ENCODE measurements around the gene BATF. TPM values are rescaled to one million over a fixed set of nuclear protein-coding genes. Genes with fewer than 3 reads are reported as not detected.

BATF gene
- polyA plus RNA-seq, 1 donor from 2014 or later, result not detected

DNA sequence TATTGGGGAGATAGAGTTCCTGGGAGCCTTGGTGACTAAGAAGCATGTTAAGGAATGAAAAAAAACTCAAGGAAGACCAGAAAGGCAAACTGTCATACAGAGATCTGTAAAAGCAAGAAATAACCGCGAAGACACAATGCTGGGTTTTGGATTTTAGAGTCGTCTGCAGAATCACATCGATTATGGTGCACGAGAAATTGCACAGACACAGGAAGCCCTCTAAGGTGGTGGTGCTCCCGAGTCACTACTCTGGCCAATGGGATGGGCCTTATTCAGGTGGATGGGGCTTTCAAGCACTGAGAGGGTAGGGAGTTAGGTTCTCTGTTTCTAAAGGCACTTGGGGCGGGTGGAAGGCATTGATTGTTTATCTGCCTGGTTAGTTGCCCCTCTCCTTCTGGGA lies 45.9 kb downstream of the BATF start:
- H3K9me2 ChIP-seq (ENCODE audit: insufficient read depth, low read length), result no peaks in the 10 kb centered on the region
- H3K27me3 ChIP-seq (ENCODE audit: insufficient read depth, low read depth, low read length), result no peaks in the 10 kb centered on the region
- H3K9ac ChIP-seq (ENCODE audit: low read length), result no peak overlapping the region
- TF ChIP-seq, protein P1, sequence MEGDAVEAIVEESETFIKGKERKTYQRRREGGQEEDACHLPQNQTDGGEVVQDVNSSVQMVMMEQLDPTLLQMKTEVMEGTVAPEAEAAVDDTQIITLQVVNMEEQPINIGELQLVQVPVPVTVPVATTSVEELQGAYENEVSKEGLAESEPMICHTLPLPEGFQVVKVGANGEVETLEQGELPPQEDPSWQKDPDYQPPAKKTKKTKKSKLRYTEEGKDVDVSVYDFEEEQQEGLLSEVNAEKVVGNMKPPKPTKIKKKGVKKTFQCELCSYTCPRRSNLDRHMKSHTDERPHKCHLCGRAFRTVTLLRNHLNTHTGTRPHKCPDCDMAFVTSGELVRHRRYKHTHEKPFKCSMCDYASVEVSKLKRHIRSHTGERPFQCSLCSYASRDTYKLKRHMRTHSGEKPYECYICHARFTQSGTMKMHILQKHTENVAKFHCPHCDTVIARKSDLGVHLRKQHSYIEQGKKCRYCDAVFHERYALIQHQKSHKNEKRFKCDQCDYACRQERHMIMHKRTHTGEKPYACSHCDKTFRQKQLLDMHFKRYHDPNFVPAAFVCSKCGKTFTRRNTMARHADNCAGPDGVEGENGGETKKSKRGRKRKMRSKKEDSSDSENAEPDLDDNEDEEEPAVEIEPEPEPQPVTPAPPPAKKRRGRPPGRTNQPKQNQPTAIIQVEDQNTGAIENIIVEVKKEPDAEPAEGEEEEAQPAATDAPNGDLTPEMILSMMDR (IDR thresholded peaks at IDR 0.05; ENCODE audit: poor library complexity, severe bottlenecking), result no peak
- no peak for TF ChIP-seq TAF1 (IDR thresholded peaks at IDR 0.05; ENCODE audit: low read depth)
- TF ChIP-seq EP300 (conservative IDR thresholded peaks at IDR 0.05; ENCODE audit: poor library complexity, severe bottlenecking), result no peak
- no peak for TF ChIP-seq SMC3 (conservative IDR thresholded peaks at IDR 0.05; ENCODE audit: poor library complexity)
- TF ChIP-seq POLR2AphosphoS5 (IDR thresholded peaks at IDR 0.05), result no peak
- no peak for TF ChIP-seq RAD21 (conservative IDR thresholded peaks at IDR 0.05)
- TF ChIP-seq EZH2 (IDR thresholded peaks at IDR 0.05; ENCODE audit: borderline replicate concordance, insufficient read depth, low read length, poor library complexity, severe bottlenecking), result no peak
- no peak for TF ChIP-seq MXI1 (conservative IDR thresholded peaks at IDR 0.05; ENCODE audit: poor library complexity, severe bottlenecking)
- TF ChIP-seq, protein P2, sequence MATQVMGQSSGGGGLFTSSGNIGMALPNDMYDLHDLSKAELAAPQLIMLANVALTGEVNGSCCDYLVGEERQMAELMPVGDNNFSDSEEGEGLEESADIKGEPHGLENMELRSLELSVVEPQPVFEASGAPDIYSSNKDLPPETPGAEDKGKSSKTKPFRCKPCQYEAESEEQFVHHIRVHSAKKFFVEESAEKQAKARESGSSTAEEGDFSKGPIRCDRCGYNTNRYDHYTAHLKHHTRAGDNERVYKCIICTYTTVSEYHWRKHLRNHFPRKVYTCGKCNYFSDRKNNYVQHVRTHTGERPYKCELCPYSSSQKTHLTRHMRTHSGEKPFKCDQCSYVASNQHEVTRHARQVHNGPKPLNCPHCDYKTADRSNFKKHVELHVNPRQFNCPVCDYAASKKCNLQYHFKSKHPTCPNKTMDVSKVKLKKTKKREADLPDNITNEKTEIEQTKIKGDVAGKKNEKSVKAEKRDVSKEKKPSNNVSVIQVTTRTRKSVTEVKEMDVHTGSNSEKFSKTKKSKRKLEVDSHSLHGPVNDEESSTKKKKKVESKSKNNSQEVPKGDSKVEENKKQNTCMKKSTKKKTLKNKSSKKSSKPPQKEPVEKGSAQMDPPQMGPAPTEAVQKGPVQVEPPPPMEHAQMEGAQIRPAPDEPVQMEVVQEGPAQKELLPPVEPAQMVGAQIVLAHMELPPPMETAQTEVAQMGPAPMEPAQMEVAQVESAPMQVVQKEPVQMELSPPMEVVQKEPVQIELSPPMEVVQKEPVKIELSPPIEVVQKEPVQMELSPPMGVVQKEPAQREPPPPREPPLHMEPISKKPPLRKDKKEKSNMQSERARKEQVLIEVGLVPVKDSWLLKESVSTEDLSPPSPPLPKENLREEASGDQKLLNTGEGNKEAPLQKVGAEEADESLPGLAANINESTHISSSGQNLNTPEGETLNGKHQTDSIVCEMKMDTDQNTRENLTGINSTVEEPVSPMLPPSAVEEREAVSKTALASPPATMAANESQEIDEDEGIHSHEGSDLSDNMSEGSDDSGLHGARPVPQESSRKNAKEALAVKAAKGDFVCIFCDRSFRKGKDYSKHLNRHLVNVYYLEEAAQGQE (IDR thresholded peaks at IDR 0.05; ENCODE audit: borderline replicate concordance), result no peak
- no peak overlapping the region for H3K27ac ChIP-seq (ENCODE audit: low read length)
- no peaks in the 10 kb centered on the region for H3K36me3 ChIP-seq (ENCODE audit: insufficient read depth, low read length)
- H3K4me2 ChIP-seq (ENCODE audit: low read length), result no peak overlapping the region
- no peaks in the 10 kb centered on the region for H3F3A ChIP-seq (ENCODE audit: insufficient read depth, low read length, poor library complexity, severe bottlenecking)
- H2AFZ ChIP-seq (ENCODE audit: low read depth, low read length), result no peak overlapping the region
- H3K4me3 ChIP-seq (ENCODE audit: low read length), result no peak overlapping the region
- H4K20me1 ChIP-seq (ENCODE audit: insufficient read depth), result no peaks in the 10 kb centered on the region
- no peaks in the 10 kb centered on the region for H3K9me3 ChIP-seq (ENCODE audit: low read length)
- no peaks in the 10 kb centered on the region for H3K79me2 ChIP-seq (replicated peaks; ENCODE audit: insufficient read depth, low read length)

DNA sequence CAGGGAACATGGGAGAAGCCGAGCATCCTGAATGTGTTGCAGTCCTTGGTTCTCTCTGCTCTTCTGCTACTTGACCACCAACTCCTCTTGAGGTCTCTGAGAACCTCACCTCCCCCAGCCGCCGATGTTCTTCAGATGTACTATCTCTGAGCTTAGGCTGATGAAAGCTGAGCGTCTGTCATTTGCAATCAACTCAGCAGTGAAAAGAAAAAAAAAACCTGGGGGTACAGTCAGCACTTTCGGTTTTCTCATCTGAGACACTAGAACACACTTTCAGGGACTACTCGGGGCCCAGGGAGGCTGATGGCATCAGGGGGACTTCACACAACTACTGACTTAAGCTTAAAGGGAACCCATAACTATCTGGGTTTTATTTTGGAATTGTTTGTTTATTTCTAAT lies 46.5 kb downstream of the BATF start:
- Histone ChIP-seq H4K20me1 (ENCODE audit: insufficient read depth) (no peaks in the 10 kb centered on the region), H3K9me2 (ENCODE audit: insufficient read depth, low read length) (no peaks in the 10 kb centered on the region), H3K27me3 (ENCODE audit: insufficient read depth, low read depth, low read length) (no peaks in the 10 kb centered on the region), H3K9me3 (ENCODE audit: low read length) (no peaks in the 10 kb centered on the region), H3K4me3 (ENCODE audit: low read length) (no peak overlapping the region), H3K79me2 (replicated peaks; ENCODE audit: insufficient read depth, low read length) (no peaks in the 10 kb centered on the region), H2AFZ (ENCODE audit: low read depth, low read length) (no peak overlapping the region), H3K36me3 (ENCODE audit: insufficient read depth, low read length) (no peaks in the 10 kb centered on the region), H3F3A (ENCODE audit: insufficient read depth, low read length, poor library complexity, severe bottlenecking) (no peaks in the 10 kb centered on the region), H3K4me2 (ENCODE audit: low read length) (no peak overlapping the region), H3K27ac (ENCODE audit: low read length) (no peak overlapping the region), H3K9ac (ENCODE audit: low read length) (no peak overlapping the region)
- TF ChIP-seq MXI1 (conservative IDR thresholded peaks at IDR 0.05; ENCODE audit: poor library complexity, severe bottlenecking) (no peak), RAD21 (conservative IDR thresholded peaks at IDR 0.05) (no peak), SMC3 (conservative IDR thresholded peaks at IDR 0.05; ENCODE audit: poor library complexity) (no peak), TAF1 (IDR thresholded peaks at IDR 0.05; ENCODE audit: low read depth) (no peak), POLR2AphosphoS5 (IDR thresholded peaks at IDR 0.05) (no peak), EZH2 (IDR thresholded peaks at IDR 0.05; ENCODE audit: borderline replicate concordance, insufficient read depth, low read length, poor library complexity, severe bottlenecking) (no peak), EP300 (conservative IDR thresholded peaks at IDR 0.05; ENCODE audit: poor library complexity, severe bottlenecking) (no peak)
- TF ChIP-seq, protein P1 (IDR thresholded peaks at IDR 0.05; ENCODE audit: poor library complexity, severe bottlenecking), result no peak
- TF ChIP-seq, protein P2 (IDR thresholded peaks at IDR 0.05; ENCODE audit: borderline replicate concordance), result no peak
